ENCODE results near the gene RBPJL.

RBPJL gene

DNA sequence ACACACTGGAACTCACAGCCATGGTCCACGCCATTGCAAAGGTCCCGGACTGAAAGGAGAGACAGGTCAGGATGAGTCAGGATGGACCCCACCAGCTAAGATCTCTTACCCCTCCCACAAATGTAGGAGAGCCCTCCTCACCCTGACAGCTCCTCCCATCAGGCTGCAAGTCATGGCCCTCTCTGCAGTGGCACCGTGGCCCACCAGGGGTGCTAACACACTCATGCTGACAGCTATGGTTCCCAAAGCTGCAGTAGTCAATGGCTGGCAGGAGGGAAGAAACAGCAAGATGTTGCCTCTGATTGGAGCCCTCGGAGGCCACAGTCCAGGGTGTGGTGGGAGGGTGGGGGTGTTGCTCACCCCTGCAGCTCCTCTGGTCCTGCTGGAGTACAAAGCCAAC lies 5.7 kb upstream of the RBPJL start:
- peak; percentile 39 for DNase-seq (ENCODE audit: low read depth)

GRCh38 chr20:45301824-45302271 lies 4.8 kb upstream of the RBPJL start:
- H3K4me3 ChIP-seq (ENCODE audit: low read depth, low read length): no peak overlapping the region
- DNase-seq (ENCODE audit: low read depth): no peak
- TF ChIP-seq CTCF (conservative IDR thresholded peaks at IDR 0.05; ENCODE audit: low read depth, low read length): no peak

More for the DNA sequence above, 5.7 kb upstream of the RBPJL start:
- TF ChIP-seq CTCF (conservative IDR thresholded peaks at IDR 0.05; ENCODE audit: low read depth, low read length): peak; percentile 53
- H3K4me3 ChIP-seq (ENCODE audit: low read depth, low read length): no peak overlapping the region

DNA sequence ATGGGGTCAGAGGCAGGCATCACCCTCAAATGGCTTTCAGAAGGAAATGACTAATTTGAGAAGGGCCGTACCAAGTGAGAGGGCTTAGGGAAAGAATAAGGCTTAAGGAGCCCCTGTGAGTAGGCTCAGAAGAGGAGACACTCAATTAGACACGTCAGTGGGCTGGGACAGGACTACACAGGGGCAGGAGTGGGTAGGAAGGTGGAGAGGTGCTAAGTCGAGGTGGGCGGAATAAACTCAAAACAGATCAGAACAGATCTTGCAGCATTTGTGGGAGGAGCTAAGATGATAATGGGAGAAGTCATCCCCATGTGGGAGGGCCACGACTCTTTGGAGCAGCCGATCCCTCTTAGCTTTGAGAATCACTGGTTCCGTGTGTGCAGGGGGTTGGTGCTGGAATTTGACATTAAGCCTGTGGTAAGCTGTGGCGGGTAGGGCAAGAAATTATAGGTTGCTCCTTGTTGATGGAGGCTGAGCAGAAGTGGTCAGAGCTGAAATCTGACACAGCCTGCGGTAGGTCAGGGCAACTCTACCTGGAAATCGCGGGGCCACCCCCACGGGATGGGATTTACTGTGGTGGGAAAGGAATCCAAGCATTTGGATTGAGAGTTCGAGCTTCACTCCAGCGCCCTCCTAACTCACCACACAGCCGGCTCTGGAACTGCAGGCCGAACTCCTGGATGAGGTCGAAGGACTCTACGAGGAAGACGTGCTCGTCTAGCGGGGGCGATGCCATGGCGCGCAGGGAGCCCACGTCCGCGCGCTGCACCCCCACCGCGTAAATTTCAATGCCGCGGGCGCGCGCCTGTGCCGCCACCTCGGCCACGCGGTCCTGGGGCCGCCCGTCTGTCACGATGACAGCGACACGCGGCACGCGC lies 2.8 kb upstream of the RBPJL start:
- DNase-seq (ENCODE audit: low read depth): no peak
- no peak for TF ChIP-seq CTCF (conservative IDR thresholded peaks at IDR 0.05; ENCODE audit: low read depth, low read length)
- no peak overlapping the region for H3K4me3 ChIP-seq (ENCODE audit: low read depth, low read length)

GRCh38 chr20:45304464-45304999 lies 2.1 kb upstream of the RBPJL start:
- no peak overlapping the region for H3K4me3 ChIP-seq (ENCODE audit: low read depth, low read length)
- no peak for TF ChIP-seq CTCF (conservative IDR thresholded peaks at IDR 0.05; ENCODE audit: low read depth, low read length)
- no peak for DNase-seq (ENCODE audit: low read depth)

DNA sequence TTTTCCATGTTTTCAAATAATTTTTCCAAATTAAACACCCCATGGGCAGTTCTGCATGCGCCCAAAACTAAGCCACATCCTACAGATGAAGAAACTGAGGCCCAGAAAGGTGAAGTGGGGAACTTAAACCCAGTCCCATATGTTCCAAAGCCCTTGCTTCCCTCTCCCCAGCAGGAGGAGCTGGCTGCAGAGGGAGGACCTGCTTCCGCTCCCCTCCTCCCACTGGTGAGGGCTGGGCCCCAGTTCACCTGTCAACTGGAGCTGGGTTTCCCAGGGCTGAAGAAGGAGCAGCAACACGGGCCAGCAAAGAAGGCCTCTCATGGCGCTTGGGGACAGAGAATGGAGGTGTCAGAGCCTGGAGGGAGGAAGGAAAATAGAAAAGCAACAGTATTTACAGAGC lies 1.4 kb upstream of the RBPJL start:
- no peak for DNase-seq (ENCODE audit: low read depth)
- peak; percentile 38 for TF ChIP-seq CTCF (conservative IDR thresholded peaks at IDR 0.05; ENCODE audit: low read depth, low read length)
- H3K4me3 ChIP-seq (ENCODE audit: low read depth, low read length): no peak overlapping the region

GRCh38 chr20:45307076-45307640 lies 518 bp downstream of the RBPJL start:
- TF ChIP-seq CTCF (conservative IDR thresholded peaks at IDR 0.05; ENCODE audit: low read depth, low read length): no peak
- DNase-seq (ENCODE audit: low read depth): no peak

More at GRCh38 chr20:45307076-45307640, 518 bp downstream of the RBPJL start:
- H3K4me3 ChIP-seq (ENCODE audit: low read depth, low read length): no peak overlapping the region
